RPMI7951 (cell line): ENCODE data around the gene BTBD9. TPM values are rescaled to one million over a fixed set of nuclear protein-coding genes. Genes with fewer than 3 reads are reported as not detected.

Source experiments
- DNase-seq: peaks from one replicate; pipeline ENCODE4 v3.0.0-alpha.2; 2012; ENCODE audit warnings: low read depth
- total RNA-seq: library from RNA; depleted of rRNA; stranded (reverse); fragments of >200 nt; shearing (Covaris generic); gene quantifications from 2 replicates; pipeline ENCODE4 v1.2.3, GENCODE V29; 2014

Gene BTBD9
- total RNA-seq, 1 experiment from 2014 or later, result 2.8 TPM

DNA sequence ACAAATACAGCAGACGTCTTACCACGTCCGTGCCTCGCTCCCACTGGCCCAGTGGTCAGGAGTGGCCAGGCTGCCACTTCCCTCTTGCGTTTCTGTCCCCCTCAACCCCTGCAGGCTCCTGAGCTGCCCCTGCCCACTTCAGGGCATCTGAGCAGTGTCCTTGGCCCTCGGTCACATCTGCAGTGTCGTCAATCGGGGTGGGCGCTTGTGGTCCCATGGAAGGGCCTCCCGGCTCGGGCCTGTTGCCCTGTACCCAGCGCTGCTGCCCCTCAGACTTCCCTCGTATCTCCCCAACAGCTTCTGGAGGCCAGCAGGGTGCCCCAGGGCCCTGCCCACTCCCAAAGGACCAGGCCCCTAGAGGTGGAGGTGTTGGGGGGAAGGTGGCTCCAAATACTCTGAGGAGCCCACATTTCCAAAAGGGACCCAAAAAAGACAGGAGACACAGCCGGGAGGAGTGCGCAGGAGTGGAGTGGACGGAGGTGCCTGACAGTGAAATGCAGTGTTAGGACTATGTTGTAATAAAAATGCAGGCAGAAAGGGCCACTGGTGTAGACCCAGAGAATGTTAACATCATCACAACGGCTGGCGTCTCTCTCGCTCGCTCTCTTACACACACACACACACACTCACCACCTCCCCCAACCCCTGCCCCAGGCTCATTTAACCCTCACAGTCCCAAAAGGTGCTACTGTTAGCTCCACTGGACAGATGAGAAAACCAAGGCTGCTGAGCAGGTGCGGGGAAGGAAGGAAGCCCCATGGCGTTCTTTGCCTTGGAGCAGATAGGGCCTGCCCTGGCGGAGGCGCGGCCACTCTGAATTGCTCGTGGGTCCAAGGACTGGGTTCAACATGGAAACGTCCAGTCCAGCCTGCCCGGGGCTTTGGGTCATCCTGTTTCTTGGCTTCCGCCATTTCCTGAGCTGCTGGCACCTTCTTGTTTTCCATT is 476.3 kb downstream of the BTBD9 start:
- DNase-seq, result no peak

DNA sequence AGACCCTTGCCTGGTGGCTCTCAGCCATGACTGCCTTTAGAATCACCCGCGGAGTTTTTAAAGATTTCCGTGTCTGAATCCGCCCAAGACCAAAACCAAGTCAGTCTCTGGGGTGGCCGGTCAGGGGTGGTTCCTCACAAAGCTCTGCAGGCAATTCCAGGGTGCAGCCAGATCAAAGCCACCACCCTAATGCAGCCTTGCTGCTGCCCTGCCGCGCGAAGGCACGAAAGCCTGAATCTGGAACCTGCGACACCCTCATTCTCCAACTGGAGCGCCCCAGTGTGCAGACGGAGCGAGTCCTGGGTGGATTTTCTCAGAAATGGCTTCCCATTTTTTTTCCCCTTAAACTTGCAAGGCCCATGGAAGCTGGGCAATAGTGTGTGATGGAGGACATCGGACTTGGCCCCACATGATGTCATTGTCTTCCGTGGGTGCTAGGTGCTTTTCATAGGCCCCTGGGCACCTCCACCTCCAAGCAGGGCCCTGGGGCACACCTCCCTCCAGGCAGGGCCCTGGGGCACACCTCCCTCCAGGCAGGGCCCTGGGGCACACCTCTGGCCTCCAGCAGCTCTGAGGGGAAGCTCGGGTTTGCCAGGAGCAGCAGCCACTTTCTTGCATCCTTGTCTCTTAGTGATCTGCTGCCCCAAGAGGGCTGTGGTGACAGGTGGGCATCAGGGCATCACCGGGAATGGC is 477.1 kb downstream of the BTBD9 start:
- DNase-seq, result no peak

DNA sequence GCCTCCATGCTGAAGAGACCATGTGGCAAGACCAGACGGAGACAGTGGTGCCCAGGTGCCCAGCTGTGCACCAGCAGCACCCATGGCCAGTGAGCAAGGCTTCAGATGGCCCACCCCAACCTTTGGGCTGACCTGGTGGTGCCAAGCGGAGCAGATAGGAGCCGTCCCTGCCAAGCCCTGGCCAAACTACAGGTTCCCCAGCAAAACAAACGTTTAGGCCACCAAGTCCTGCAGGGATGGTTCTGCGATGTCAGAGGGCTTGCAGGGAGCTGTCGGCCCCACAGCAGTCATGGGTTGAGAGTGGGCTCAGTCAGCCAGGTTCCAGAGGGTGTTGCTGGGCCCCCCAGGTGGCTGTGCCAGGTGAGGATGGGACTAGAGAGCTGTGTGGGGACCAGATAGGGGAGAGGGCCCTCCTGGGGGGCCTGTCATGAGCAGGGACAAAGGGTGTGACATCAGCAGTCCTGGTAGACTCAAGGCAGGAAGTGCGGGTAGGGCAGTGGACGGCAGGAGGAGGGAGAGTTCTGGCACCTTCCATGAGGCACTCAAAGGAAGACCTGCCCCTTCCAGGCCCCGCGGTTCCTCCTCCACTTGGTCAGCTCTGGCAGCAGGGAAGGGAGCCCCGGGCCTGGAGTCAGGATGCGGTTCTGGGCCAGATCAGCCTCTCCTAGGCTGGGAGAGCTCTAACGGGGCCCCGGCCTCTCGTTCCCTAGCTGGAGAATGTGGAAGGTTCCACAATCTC is 477.8 kb downstream of the BTBD9 start:
- no peak for DNase-seq

DNA sequence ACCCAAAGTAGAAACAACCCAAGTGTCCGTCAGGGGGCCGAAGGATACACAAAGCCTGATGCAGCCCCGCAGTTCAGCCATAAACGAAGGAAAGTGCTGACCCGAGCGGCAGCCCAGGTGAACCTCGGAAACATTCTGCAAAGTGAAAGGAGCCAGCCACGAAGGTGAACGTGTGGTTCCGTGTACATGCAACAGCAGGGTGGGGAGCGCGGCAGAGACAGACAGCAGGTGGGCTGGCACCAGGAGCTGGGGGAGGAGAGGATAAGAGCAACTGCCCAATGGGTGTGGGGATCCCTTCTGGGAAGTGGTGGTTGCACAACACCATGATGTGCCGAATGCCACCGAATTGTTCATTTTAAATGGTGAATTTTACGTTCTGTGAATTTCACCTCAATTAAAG is 478.4 kb downstream of the BTBD9 start:
- DNase-seq, result no peak

DNA sequence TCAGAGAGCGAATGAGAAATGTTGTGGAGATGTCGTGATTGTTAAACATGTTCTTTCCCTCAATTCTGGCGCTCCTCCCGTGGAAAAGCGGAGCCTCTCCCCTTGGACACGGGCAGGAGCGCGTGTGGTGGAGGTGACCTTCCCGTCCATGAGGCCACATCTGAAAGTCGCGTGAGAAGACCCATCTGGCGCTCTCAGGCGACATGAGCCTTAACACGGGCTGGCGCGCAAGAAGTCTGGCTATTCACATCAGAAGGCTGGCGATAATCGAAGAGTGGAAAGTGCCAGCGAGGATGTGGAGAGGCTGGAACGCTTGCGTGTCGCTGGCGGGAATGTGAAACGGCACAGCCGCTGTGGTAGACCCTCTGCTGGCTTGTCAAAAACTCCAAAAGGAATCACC is 478.9 kb downstream of the BTBD9 start:
- no peak for DNase-seq

DNA sequence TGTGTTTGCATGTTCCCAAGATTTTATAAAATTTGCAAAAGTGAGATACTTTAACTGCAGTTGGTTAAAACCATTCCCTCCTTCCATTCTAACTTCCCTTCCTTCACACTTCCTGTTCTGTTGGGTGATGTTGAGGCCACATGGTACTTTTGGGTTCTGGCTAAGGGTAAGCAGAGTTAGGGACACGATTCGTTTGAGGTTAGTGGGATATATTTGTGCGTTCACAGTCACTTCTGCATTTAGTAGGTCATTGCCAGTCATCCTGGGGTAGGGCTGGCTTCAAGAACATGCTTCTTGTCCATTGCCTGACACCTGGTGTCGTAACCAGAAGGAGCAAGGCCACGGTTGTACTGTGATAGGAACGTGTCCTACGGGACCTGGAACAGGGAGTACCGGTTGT is 480.1 kb downstream of the BTBD9 start:
- no peak for DNase-seq

DNA sequence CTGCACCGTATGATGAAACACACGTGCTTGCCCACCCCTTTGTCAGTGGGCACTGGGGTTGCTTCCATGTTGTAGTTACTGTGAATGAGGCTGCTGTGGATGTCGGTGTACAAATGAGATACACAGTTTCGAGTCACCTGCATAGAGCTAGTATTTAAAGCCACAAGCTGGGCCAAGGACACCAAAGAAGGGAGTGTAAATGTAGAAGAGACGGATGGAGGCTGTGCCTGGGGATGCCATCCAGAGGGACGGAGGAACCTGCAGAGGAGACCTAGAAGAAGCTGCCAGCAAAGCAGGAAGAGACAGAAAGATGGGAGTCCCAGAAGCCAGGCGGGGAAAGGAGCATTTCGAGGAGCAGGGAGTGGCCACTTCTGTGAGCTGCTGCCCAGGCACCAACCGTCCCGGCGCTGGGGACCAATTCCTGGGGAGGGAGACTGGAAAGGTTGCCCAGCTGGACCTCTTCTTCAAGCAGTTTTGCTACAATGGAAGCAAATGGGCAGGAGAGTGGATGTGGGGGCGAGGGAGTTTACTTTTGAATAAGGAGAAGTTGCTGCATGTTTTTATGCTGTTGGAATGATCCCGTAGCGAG is 480.9 kb downstream of the BTBD9 start:
- DNase-seq, result no peak

DNA sequence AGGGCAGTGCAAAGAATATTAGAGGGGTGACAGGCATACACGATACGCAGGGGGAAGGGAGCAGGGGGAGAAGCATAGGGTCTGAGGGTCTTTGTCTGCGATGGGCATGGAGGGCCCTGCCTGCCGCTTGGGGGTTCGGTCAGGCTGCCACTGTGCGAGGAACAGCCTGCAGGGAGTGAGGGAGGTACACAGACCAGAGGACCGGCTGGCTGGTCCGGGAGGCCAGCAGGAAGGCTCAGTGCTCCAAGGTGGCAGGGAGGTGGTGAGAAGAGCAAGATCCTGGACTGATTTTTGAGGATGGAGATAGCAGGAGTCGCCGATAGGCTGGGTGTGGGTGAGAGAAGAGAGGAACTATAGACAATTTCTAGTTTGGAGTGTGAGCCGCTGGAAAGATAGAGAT is 481.8 kb downstream of the BTBD9 start:
- no peak for DNase-seq

DNA sequence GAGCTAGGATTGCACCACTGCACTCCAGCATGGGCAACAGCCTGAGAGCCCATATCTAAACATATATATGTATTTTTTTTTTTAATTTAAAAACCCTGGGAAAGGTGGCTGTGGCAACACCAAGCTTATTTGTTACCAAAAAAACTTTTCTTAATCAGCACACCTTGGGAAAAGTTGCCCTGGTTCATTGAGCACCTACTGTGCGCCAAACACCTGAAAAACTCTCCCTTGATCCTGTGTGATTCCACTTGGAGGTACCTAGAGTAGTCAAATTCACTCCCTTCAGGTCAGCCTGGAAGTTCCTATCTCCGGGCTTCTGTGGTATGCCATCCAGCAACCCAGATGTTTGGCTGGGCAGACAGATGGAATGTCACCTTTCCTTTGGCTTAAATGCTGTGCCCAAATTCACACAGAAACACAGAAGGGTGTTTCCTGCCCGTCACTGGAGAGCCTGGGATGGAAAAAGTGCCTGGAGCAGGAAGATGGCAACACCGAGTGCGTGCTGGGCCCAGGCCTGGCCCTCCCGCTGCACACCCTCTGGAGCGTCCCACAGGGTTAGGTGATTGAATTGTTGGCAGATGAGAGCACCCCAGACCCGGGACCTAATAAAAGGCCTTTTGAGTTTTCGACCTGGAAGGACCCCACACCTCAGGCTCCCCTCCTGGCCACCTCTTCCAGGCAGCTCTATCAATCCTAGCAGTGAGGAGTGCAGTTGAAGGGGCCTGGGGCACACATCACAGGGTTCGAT is 482.7 kb downstream of the BTBD9 start:
- DNase-seq, result no peak

DNA sequence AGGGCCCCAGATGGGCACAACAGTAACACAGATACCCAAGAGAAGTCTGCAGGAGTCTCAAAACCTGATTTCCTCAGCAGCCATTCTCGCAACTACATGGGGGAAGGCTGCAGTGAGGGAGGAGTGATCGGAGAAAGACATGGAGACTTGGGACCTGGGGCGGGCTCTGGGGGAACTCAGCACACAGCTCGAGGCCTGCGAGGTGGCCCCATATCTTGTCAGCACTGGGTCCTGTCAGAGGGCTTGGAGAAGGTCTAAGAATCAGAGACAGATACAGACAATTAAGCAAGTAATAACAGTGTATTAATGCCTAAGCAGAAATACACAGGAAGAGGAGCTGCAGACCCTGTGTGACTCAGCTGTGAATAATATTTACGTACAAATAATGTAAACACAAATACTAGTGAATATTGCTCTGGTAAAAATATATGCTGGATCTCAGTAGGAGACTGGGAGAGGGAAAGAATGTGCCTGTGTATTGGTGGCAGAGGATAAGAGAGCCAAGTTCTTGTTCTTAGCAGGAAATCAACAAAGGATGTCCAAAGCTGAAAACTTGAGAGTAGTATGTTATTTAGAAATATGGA is 484.0 kb downstream of the BTBD9 start:
- no peak for DNase-seq

DNA sequence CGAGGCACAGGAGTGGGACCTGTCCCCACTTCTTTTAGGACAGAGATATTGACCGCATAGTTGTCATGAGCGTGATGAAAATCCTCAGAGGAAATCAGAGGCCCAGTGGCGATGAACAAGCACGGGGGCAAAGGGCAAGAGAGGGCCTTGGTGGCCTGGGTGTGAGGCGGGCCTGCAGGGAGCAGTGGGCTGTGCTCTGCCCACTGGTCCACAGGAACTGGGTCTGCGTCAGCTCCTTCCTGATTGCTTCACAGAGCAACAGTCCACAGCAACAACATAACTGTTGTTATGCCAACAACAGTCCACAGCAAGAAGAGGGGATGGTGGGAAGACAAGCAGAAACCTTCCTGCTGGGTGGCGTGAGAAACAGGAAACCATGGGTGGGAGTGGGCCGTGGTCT is 484.6 kb downstream of the BTBD9 start:
- no peak for DNase-seq

DNA sequence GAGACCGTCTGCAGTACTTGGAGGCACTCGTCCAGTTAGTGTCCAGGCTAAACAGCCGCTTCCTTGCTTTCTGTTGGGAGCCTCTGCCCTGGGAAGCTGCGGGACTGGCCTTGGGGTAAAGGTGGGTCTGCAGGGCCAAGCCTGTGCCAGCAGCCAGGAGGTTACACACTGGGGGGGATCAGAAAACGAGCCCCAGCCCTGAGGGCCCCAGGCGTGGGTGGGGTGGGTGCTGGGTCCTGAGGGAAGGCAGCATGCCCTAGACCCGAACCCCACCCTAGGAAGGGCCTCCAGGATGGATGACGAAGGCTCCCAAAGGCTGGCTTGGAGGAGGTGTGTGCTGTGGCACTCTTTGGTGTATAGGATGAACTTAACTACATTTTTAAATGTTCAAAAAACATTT is 485.0 kb downstream of the BTBD9 start:
- DNase-seq, result no peak

DNA sequence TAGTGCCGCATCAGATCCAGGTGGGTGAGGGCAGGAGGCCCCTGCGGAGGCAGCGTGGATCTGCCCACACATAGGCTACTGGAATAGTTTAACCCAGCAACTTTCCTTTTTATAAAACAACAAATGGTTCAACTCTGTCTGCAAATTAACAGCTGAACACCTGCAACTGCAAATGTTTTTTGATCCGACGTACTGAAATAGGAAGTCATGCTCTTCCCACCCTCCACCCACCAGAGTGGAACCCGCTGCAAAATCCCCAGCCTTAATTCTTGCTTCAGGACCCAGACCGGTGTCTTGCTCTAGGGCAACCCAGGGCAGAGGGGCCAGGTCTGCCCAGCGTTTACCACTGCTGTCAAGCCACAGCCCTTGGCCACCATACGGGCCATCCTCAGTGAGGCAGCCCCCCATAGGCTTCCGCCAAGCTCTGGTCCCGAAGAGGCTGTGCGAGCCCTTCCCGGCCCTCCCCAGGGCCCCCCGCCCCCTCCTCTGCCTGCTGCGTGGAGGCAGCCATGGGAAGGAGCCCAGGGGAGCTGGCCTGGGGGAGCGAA is 485.9 kb downstream of the BTBD9 start:
- DNase-seq, result no peak

DNA sequence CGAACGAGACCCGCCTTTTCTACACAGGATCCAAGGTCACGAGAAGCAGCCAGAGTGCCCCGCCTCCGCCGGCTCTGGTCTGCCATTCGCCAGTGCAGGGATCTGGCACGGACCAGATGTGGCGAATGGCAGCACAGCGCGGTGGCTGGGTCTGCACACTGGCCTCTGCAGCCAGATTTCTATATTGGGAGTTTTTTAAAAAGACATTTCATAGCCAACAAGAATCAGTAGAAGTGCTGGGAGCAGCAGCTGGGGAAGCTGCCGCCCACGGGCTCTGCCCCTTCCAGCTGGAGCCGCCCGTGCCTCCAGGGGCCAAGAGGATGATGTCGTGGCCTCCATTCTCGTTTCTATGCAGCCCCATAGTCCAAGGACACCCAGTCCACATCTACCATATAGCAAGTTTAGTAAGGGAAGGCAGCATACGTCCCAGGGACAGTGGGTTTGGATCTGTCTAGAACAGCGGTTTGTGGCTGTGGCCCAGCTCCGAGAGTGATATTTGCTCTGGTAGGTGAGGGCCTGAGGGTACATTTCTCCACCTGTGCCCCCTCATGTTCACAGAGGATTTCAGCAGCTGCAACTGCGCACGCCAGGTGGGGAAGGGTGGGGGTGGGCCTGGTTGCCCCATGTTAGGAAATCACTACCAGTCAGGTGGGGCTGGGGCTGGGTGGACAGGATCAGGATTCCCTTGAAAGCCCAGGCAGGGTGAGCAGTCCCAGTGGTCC is 486.5 kb downstream of the BTBD9 start:
- DNase-seq, result no peak

DNA sequence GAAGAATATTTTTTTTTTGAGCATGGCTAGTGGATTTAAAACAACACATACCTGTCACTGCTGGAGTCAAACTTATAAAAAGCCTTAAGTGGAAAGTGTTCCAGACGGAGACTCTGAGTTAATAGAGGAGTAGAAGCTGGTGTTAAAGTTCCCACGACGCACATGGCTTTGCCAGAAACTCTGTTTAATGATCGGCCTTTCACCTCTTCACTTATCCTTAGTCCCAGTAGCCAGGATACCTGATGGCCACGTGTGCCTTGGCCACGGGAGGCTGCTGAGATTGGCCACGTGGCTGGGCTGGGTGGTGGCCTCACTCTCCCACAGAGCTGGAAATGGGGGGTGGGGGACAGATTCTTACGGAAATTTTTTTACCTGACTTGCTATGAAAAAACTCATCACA is 487.1 kb downstream of the BTBD9 start:
- DNase-seq, result no peak

DNA sequence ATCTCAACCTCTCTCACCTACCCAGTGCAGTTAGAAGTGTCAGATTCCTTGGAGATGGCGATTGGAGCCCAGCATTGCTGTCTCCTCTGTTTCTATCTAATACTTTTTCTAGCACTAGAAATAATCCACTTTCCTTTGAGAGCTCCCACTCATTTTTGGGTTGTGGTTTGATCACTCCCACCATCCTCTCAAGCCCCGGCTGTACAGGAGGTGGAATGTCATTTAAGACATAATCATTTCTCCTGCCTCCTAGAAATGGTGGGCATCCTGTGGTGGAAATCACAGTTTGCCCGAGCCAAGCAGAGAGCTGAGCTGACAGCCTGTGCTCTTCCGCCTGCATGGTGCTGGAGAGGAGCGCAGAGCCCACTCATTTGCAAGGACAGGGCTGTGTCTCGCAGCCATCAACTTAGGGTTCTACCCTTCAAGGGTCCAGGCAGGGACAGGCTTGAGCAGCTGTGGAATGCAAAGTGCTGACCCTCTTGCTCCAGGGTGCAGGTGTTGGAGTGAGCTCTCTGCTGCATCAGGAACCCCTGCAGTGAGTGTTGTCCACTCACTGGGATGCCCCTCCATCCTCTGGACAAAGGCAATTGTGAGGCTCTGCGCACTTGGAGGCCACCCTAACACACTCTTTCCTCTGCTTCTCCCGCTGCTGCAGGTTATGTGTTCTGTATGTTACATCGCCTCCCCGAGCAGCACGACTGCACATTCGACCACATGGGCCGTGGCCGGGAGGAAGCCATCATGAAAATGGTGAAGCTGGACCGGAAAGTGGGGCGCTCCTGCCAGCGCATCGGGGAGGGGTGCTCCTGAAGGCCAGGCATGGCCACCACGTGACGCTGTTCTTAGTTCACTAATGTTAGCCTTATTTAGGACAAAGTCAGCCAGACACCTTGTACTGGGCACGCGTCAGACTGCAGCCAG is 487.9 kb downstream of the BTBD9 start:
- DNase-seq, result no peak

DNA sequence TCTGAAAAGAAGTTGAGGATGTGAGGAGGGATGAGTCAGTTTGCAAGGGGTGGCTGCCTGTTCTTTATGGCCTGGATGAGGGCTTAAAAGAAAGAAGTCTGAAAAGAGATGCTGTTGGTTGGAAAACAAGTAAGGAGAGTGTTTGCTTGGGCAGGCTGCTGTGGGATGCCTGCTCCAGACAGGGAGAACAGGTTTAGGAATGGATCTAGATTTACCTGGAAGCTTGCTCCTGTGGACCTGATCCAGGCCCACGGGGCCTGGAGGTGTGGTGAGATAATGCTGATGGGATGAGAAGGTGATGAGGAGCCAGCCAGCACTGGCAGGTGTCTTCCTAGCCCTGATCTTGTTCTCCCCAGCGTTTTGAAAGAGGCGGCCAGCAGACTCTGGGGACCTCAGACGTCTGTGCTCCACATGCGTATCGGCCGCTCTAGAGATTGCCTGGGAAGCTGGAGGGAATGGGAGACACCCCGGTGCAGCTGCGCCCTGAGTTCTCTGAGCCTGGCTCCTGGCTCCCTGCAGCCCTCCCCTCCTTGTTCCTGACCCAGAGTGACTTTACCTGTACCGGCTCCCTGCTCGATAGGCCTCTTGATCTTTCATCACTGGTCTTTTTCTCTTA is 488.9 kb downstream of the BTBD9 start:
- no peak for DNase-seq

DNA sequence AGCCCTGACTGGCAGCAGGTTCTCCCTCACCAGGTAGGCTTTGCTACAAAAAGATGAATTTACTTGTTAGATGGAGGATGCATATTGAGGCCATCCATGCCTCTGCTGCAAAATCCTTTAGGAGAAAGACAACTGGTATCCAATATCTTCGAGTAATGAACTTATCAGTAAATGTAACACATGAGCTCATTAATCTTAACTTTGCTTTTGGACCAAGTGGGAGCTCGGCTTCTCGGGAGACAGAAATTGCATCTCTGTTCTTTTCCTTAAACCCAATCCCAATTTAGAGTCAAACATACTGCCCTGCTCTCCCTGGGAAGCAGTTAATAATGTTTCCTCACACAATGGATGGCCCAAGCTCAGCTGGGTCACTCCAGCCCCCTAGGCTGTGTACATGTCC is 489.7 kb downstream of the BTBD9 start:
- no peak for DNase-seq
